GM21529 (cell line): ENCODE measurements around the gene GARNL3.

Experiments used
- ATAC-seq: cut with Tn5 transposase; IDR thresholded peaks from one replicate; pipeline ENCODE4 v1.9.1; 2021; ENCODE audit not compliant: unreplicated experiment

GARNL3 gene

DNA sequence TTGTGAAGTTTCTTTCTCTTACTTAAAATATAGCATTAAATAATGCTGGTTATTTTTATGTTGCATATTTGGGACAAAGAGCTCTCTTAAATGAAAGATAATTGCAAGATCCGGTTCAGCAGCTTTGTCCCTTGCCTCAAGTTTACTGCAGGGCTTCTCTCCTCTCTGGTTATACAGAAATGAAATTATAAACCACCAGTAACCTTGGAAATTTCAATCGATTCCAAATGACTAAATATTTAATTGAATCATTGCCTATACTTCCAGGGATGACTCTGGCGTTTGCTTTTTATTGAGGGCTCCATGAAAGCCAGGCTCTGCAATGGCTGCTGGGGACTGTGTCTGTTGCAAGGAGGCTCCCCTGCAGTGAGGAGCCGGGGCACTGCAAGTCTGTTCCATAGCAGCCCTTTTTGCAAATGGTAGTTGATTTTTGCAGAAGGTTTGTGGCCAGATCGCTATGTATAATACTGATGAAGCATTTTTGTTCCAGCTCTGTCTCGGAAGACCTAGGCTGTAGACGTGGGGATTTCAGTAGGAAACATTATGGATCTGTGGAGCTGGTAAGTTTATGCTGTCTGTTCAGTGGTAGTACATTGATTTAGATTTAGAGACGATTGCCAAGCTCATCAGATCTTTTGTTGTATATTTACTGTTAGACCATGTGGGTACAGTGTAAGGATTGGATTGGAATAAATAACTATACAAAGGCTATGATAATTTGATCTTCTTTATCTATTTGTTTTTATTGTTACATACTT, at the start of gene GARNL3:
GARNL3 (plus strand) TSS at position 313 of the 758 bp plus-strand sequence; CDS start at position 417, 104 bp downstream.
- no peak for ATAC-seq

GRCh38 chr9:127215268-127216209, 49.0 kb upstream of the GARNL3 start:
- ATAC-seq = no peak

GRCh38 chr9:127216210-127216887, 48.2 kb upstream of the GARNL3 start:
- ATAC-seq = no peak

DNA sequence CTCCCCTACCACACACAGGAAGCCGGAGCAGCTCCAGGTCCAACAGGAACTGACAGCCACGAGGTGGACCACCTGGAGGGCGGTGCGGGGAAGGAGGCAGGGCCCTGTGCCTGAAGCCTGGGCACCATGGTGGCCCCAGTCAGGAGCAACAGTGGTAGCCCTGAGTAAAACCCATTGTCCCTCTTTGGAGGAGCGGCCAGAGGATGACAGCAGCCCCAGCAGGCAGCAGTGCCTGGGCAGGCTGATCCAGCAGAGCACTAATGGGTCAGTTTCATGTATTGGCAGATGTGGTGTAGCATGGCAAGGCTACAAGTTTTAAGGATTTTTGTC, 47.7 kb upstream of the GARNL3 start:
- no peak for ATAC-seq

GRCh38 chr9:127218818-127219217, 45.8 kb upstream of the GARNL3 start:
- no peak for ATAC-seq

- ATAC-seq = no peak
Observed at GRCh38 chr9:127219520-127219919, 45.1 kb upstream of the GARNL3 start.

GRCh38 chr9:127221695-127222094, 42.9 kb upstream of the GARNL3 start:
- ATAC-seq = no peak

GRCh38 chr9:127222388-127223095, 42.0 kb upstream of the GARNL3 start:
- ATAC-seq = no peak

DNA sequence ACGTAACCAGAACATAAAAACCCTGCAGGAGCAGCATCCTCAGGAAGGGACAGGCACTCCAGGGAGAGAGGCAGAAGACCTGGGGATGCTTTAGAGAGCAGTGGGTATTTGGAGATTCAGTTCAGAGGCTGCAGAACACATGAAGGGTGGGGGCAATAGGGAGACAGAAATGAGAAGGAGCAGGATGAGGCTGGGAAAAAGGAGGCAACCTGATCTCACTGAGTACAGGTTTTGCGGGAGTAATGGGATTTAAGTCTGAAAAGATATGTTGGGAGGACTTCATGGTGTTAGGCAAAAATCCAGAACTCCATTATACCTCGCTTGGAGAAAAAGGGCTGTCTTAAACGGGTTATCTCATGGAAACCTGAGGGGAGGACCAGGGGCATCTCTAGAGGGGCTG, 41.3 kb upstream of the GARNL3 start:
- no peak for ATAC-seq

- no peak for ATAC-seq
Observed at GRCh38 chr9:127223810-127224177, 40.8 kb upstream of the GARNL3 start.

DNA sequence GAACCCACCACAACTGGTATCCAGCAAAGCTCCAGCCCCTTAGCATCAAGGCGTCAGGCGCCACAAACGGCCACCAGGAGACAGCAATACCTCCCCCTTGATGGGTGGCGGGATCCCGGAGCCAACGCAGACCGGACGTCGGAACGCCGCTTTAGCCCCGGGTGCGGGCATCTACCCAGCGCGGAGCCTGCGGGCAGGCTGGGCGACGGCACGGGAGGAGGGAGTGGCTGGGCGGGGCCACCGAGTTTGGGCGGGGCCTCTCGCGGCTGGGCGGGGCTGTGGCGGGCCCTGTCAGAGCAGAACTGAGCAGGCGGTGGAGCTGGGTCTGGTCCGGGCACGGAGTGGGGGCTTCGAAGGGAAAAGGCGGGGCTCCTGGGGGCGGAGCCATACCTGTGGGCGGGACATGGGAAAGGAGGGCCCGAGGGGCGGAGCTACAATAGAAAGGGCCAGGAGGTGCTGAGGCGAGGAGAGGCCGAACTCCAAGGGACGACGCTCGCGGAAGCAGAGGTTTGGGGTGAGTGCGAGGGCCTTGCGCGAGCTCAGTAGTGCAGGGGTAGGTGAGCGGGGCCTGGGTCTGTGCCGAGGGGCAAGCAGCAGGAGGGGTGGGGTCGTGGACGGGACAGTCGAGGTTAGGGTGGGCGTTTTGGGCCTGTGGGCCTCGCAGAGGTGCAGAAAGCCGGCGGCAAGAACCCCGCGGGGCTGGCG, 40.2 kb upstream of the GARNL3 start:
- peak; percentile 51 for ATAC-seq

GRCh38 chr9:127224883-127225739, 39.5 kb upstream of the GARNL3 start:
- peak; percentile 49 for ATAC-seq

DNA sequence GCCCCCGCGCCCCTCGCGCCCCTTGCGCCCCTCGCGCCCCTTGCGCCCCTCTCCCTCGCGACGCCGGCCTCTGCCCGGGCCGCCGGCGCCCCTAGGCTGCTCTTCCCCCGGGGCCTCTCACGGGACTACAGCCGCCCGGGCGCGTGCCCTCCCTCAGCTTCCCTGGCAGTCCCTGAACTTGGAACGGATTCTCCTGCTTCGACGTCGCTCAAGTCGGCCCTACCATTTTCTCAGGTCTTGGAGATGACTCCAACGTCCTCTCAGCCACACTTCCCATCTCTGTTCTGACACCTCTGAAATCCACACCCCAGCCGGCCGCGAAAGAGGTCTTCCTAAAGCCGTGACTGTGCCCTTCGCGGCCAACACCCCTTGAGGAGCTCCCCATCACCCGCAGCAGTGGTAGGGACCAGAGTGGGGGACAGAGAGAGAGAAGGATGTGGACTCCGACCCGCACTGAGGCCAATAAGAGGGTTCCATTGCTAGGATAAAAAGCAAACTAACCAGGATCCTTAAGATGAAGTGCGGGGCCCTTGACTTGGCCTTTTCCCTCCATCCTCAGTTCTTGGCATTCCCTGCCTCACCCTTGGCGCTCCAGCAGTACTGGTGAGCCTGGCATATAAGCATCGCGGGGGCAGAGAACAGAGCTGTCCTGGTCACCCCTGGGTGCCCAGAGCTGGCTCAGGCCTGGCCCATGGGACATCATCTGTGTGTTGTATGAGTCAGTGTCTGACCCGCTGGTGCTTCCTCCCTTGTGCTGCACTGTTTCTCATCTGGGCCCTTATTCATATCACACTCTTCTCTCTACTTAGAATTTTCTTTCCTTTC, 38.6 kb upstream of the GARNL3 start:
- ATAC-seq = no peak

- no peak for ATAC-seq
Observed at GRCh38 chr9:127229691-127230417, 34.7 kb upstream of the GARNL3 start.

DNA sequence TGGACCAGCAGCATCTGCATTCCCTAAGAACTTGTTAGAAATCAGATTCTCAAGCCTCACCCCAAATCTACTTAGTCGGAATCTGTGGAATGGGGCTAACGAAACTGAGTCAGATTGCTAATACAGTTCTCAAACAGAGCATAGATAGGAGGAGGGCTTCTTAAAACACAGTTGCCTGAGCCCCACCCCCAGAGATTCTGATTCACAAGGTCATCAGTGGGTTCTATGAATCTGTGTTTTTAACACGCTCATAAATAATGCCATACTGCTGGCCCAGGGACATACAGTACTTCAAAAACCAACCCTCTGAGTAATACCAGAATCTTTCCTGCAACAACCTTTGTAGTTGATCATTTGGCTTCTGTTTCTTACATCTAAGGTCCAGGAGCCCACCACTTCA, 32.9 kb upstream of the GARNL3 start:
- no peak for ATAC-seq

GRCh38 chr9:127232833-127233549, 31.6 kb upstream of the GARNL3 start:
- no peak for ATAC-seq

DNA sequence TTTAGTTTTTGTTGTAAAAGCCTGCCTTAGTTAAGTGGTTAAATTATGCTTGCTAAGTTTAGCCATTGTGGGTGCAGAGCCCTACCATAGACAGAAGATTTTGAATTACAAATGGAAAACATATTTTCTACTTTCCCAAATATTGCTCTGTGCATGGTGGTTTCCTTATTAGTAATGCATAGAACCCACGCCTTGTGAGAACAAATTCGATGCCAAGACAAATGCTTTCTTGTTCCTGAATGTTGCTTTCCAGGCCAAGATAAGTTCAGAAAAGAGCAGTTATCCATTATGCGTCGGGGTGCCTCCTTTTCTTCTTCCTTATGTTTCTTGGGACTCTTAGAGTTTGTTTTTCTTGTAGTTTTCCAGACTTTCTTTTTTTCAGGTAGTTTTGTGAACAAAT, 31.0 kb upstream of the GARNL3 start:
- no peak for ATAC-seq
